A549 (cell line): ENCODE results near the gene CFAP77.

Experiments
- BHLHE40 ChIP-seq: IDR thresholded peaks from 2 replicates; pipeline ENCODE4 v1.6.1; 2012; ENCODE audit warnings: low read depth, low read length, inconsistent platforms
- CBX8 ChIP-seq: fragments of 200-600 bp; sonication (generic); IDR thresholded peaks from 2 replicates; pipeline ENCODE4 v1.6.1; 2016
- CEBPB ChIP-seq, 2 experiments: fragments of >200 bp in 1 of 2; sonication (Bioruptor Twin) in 1 of 2; formaldehyde crosslinking in 1 of 2; IDR thresholded peaks; 2 replicates each; pipeline ENCODE4 v1.6.1; 2012 to 2016
- CHD2 ChIP-seq: fragments of 150-350 bp; IDR thresholded peaks from 2 replicates; pipeline ENCODE4 v1.6.1; 2014; ENCODE audit warnings: low read length; ENCODE audit not compliant: partially characterized antibody
- CTCF ChIP-seq: fragments of >200 bp; sonication (Bioruptor Twin); formaldehyde crosslinking; IDR thresholded peaks from 3 replicates; pipeline ENCODE4 v1.5.1; 2016
- EP300 ChIP-seq, 2 experiments: fragments of >200 bp; sonication (Bioruptor Twin); formaldehyde crosslinking; IDR thresholded peaks; 2 replicates in 1 of 2; 3 replicates in 1 of 2; pipeline ENCODE4 v1.6.1; 2016 to 2017
- FOSL2 ChIP-seq, 2 experiments: fragments of 450-650 bp in 1 of 2; fragments of >200 bp in 1 of 2; sonication (Bioruptor Twin) in 1 of 2; formaldehyde crosslinking; IDR thresholded peaks; 2 replicates each; pipeline versions ENCODE4 v1.5.0 to v1.6.1; 2016 to 2020; ENCODE audit warnings: mild to moderate bottlenecking in 1 of 2, moderate library complexity in 1 of 2
- NPAS2 ChIP-seq: fragments of 250-450 bp; sonication (Bioruptor Pico); IDR thresholded peaks from 2 replicates; pipeline ENCODE4 v1.8.0; 2022; ENCODE audit warnings: mild to moderate bottlenecking, moderate library complexity, borderline replicate concordance
- PBX3 ChIP-seq: IDR thresholded peaks from 2 replicates; pipeline ENCODE4 v1.6.1; 2012
- POLR2A ChIP-seq: IDR thresholded peaks from 2 replicates; pipeline ENCODE4 v1.6.1; 2012; ENCODE audit warnings: mild to moderate bottlenecking, low read length
- RARB ChIP-seq: fragments of 250-450 bp; sonication (Bioruptor Pico); IDR thresholded peaks from 2 replicates; pipeline ENCODE4 v1.8.0; 2021; ENCODE audit warnings: mild to moderate bottlenecking, moderate library complexity
- REST ChIP-seq: fragments of 200-600 bp; sonication (generic); IDR thresholded peaks from 2 replicates; pipeline ENCODE4 v1.6.1; 2016; ENCODE audit warnings: antibody characterized with exemption, mild to moderate bottlenecking, moderate library complexity
- RNF2 ChIP-seq: fragments of 200-600 bp; sonication (generic); IDR thresholded peaks from 2 replicates; pipeline ENCODE4 v1.6.1; 2016; ENCODE audit warnings: low read depth, mild to moderate bottlenecking, antibody characterized with exemption, moderate library complexity, borderline replicate concordance
- SMC3 ChIP-seq: fragments of >200 bp; sonication (Bioruptor Twin); formaldehyde crosslinking; IDR thresholded peaks from 3 replicates; pipeline ENCODE4 v1.6.1; 2018; ENCODE audit warnings: inconsistent platforms

- TF ChIP-seq BHLHE40 (no peak), CEBPB (IDR thresholded peaks at IDR 0.05) (no peak), FOSL2 (IDR thresholded peaks at IDR 0.05) (no peak), FOSL2 (CRISPR knock-in tag; IDR thresholded peaks at IDR 0.05) (no peak), CTCF (no peak), PBX3 (no peak), SMC3 (no peak), RNF2 (no peak), POLR2A (no peak), EP300 (IDR thresholded peaks at IDR 0.05) (no peak), REST (no peak), CBX8 (no peak), CHD2 (no peak), NPAS2 (CRISPR knock-in tag) (no peak), RARB (CRISPR knock-in tag) (no peak)
Measured at GRCh38 chr9:132487351-132487791, 77.4 kb downstream of the CFAP77 start.
